Stimulated activated effector memory CD8-positive, alpha-beta T cell treated with anti-CD3 and anti-CD28 coated beads, Interleukin-12 subunit alpha, Interleukin-12 subunit beta, amount 100 ng/mL, for 72 hours (primary cell): ENCODE measurements around the gene PTPRN2.

ENCODE experiments used
- ATAC-seq: fragments of 150-1000 bp; cut with Tn5 transposase; 2 replicates; pipeline ENCODE4 v1.10.0; 2021
- DNase-seq, 2 donors: peaks; one replicate each; pipeline ENCODE4 v3.0.0; 2021 to 2022; ENCODE audit warnings: low spot score in 2 of 2
- H3K27ac Mint-ChIP-seq: one replicate; pipeline ENCODE4 v1.8.0; 2022; ENCODE audit warnings: mild to moderate bottlenecking, mixed read lengths
- H3K36me3 Mint-ChIP-seq: one replicate; pipeline ENCODE4 v1.8.0; 2022; ENCODE audit warnings: mild to moderate bottlenecking, mixed read lengths
- H3K4me1 Mint-ChIP-seq: one replicate; pipeline ENCODE4 v1.8.0; 2022; ENCODE audit warnings: mixed read lengths
- H3K4me3 Mint-ChIP-seq: one replicate; pipeline ENCODE4 v1.8.0; 2022; ENCODE audit warnings: mild to moderate bottlenecking, mixed read lengths
- H3K9me3 Mint-ChIP-seq: one replicate; pipeline ENCODE4 v1.8.0; 2022; ENCODE audit warnings: mixed read lengths

PTPRN2 gene

GRCh38 chr7:157662110-157662791, 925.4 kb downstream of the PTPRN2 start:
- H3K9me3 Mint-ChIP-seq, result no peaks in the 10 kb centered on the region
- H3K36me3 Mint-ChIP-seq, result no peaks in the 10 kb centered on the region
- H3K4me1 Mint-ChIP-seq, result no peaks in the 10 kb centered on the region
- ATAC-seq, result no peak
- no peak overlapping the region for H3K27ac Mint-ChIP-seq
- no peak for DNase-seq
- no peak overlapping the region for H3K4me3 Mint-ChIP-seq

GRCh38 chr7:157661611-157661975, 926.0 kb downstream of the PTPRN2 start:
- Mint-ChIP-seq H3K4me1 (no peaks in the 10 kb centered on the region), H3K9me3 (no peaks in the 10 kb centered on the region), H3K4me3 (no peak overlapping the region), H3K27ac (no peak overlapping the region), H3K36me3 (no peaks in the 10 kb centered on the region)
- ATAC-seq (no peak), DNase-seq (no peak)

GRCh38 chr7:157660971-157661610, 926.5 kb downstream of the PTPRN2 start:
- Mint-ChIP-seq H3K4me1 (no peaks in the 10 kb centered on the region), H3K9me3 (no peaks in the 10 kb centered on the region), H3K36me3 (no peaks in the 10 kb centered on the region), H3K27ac (no peak overlapping the region), H3K4me3 (no peak overlapping the region)
- DNase-seq, result no peak
- ATAC-seq, result no peak

- no peaks in the 10 kb centered on the region for H3K36me3 Mint-ChIP-seq
- no peak overlapping the region for H3K27ac Mint-ChIP-seq
- DNase-seq, result no peak
- H3K4me3 Mint-ChIP-seq, result no peak overlapping the region
- H3K9me3 Mint-ChIP-seq, result no peaks in the 10 kb centered on the region
- H3K4me1 Mint-ChIP-seq, result no peaks in the 10 kb centered on the region
- no peak for ATAC-seq
Observed at GRCh38 chr7:157658851-157659412, 928.7 kb downstream of the PTPRN2 start.

GRCh38 chr7:157657741-157658740, 929.6 kb downstream of the PTPRN2 start:
- Mint-ChIP-seq H3K9me3 (no peaks in the 10 kb centered on the region), H3K36me3 (no peaks in the 10 kb centered on the region), H3K4me3 (no peak overlapping the region), H3K4me1 (no peaks in the 10 kb centered on the region), H3K27ac (no peak overlapping the region)
- no peak for ATAC-seq
- no peak for DNase-seq

GRCh38 chr7:157656195-157656769, 931.3 kb downstream of the PTPRN2 start:
- DNase-seq (no peak), ATAC-seq (no peak)
- H3K36me3 Mint-ChIP-seq, result no peaks in the 10 kb centered on the region
- H3K9me3 Mint-ChIP-seq, result no peaks in the 10 kb centered on the region
- H3K4me1 Mint-ChIP-seq, result no peaks in the 10 kb centered on the region
- no peak overlapping the region for H3K27ac Mint-ChIP-seq
- H3K4me3 Mint-ChIP-seq, result no peak overlapping the region

GRCh38 chr7:157654350-157654749, 933.3 kb downstream of the PTPRN2 start:
- H3K4me1 Mint-ChIP-seq, result no peaks in the 10 kb centered on the region
- DNase-seq, result no peak
- H3K27ac Mint-ChIP-seq, result no peak overlapping the region
- no peaks in the 10 kb centered on the region for H3K36me3 Mint-ChIP-seq
- H3K4me3 Mint-ChIP-seq, result no peak overlapping the region
- no peak for ATAC-seq
- no peaks in the 10 kb centered on the region for H3K9me3 Mint-ChIP-seq

GRCh38 chr7:157653827-157654207, 933.8 kb downstream of the PTPRN2 start:
- DNase-seq (no peak), ATAC-seq (no peak)
- H3K27ac Mint-ChIP-seq, result no peak overlapping the region
- H3K4me1 Mint-ChIP-seq, result no peaks in the 10 kb centered on the region
- no peak overlapping the region for H3K4me3 Mint-ChIP-seq
- no peaks in the 10 kb centered on the region for H3K36me3 Mint-ChIP-seq
- no peaks in the 10 kb centered on the region for H3K9me3 Mint-ChIP-seq

- Mint-ChIP-seq H3K36me3 (no peaks in the 10 kb centered on the region), H3K4me3 (no peak overlapping the region), H3K27ac (no peak overlapping the region), H3K4me1 (no peaks in the 10 kb centered on the region), H3K9me3 (no peaks in the 10 kb centered on the region)
- peak; percentile 11 for ATAC-seq
- no peak for DNase-seq
Observed at GRCh38 chr7:157652954-157653826, 934.4 kb downstream of the PTPRN2 start.

GRCh38 chr7:157652161-157652953, 935.3 kb downstream of the PTPRN2 start:
- DNase-seq (no peak), ATAC-seq (peak; percentile 39)
- Mint-ChIP-seq H3K4me1 (no peaks in the 10 kb centered on the region), H3K36me3 (no peaks in the 10 kb centered on the region), H3K4me3 (no peak overlapping the region), H3K27ac (no peak overlapping the region), H3K9me3 (no peaks in the 10 kb centered on the region)

GRCh38 chr7:157651366-157652160, 936.1 kb downstream of the PTPRN2 start:
- Mint-ChIP-seq H3K4me1 (no peaks in the 10 kb centered on the region), H3K9me3 (no peaks in the 10 kb centered on the region), H3K27ac (no peak overlapping the region), H3K36me3 (no peaks in the 10 kb centered on the region), H3K4me3 (no peak overlapping the region)
- DNase-seq (no peak), ATAC-seq (no peak)

- no peak overlapping the region for H3K27ac Mint-ChIP-seq
- no peaks in the 10 kb centered on the region for H3K4me1 Mint-ChIP-seq
- no peak for DNase-seq
- no peak for ATAC-seq
- no peaks in the 10 kb centered on the region for H3K9me3 Mint-ChIP-seq
- H3K36me3 Mint-ChIP-seq, result no peaks in the 10 kb centered on the region
- no peak overlapping the region for H3K4me3 Mint-ChIP-seq
Observed at GRCh38 chr7:157650801-157651200, 936.8 kb downstream of the PTPRN2 start.

- ATAC-seq (no peak), DNase-seq (no peak)
- Mint-ChIP-seq H3K36me3 (no peaks in the 10 kb centered on the region), H3K9me3 (no peaks in the 10 kb centered on the region), H3K27ac (no peak overlapping the region), H3K4me3 (no peak overlapping the region), H3K4me1 (no peaks in the 10 kb centered on the region)
Observed at GRCh38 chr7:157650131-157650631, 937.4 kb downstream of the PTPRN2 start.
